HepG2 (cell line): ENCODE measurements around the gene NINJ2. TPM values are rescaled to one million over a fixed set of nuclear protein-coding genes. Genes with fewer than 3 reads are reported as not detected.

ENCODE experiments used
- CBX2 ChIP-seq, 2 experiments: fragments of 200-600 bp in 1 of 2; sonication (generic); formaldehyde crosslinking in 1 of 2; IDR thresholded peaks; 2 replicates each; pipeline versions ENCODE4 v1.7.0 to v1.8.1; 2018 to 2022; ENCODE audit warnings: low read depth in 2 of 2, low read length in 1 of 2, mild to moderate bottlenecking in 1 of 2, missing genetic modification reagents in 1 of 2
- ESRRA ChIP-seq: sonication (generic); formaldehyde crosslinking; IDR thresholded peaks from 2 replicates; pipeline ENCODE4 v1.5.1; 2020; ENCODE audit warnings: mild to moderate bottlenecking, low read depth, missing genetic modification reagents
- GATAD1 ChIP-seq: IDR thresholded peaks from 2 replicates; pipeline ENCODE4 v1.6.1; 2016; ENCODE audit warnings: missing genetic modification reagents, missing compliant biosample characterization
- KAT2B ChIP-seq: fragments of 150-350 bp; IDR thresholded peaks from 2 replicates; pipeline ENCODE4 v1.6.1; 2014; ENCODE audit warnings: low read depth, low read length, borderline replicate concordance
- MAFK ChIP-seq, 2 experiments: IDR thresholded peaks in 1 of 2; conservative IDR thresholded peaks in 1 of 2; 2 replicates each; pipeline ENCODE4 v1.6.1; 2011; ENCODE audit warnings: improper control_type of control experiment in 2 of 2, low read length in 2 of 2
- MED8 ChIP-seq: sonication (generic); formaldehyde crosslinking; IDR thresholded peaks from 2 replicates; pipeline ENCODE4 v1.8.1; 2023; ENCODE audit warnings: mild to moderate bottlenecking, missing genetic modification reagents; ENCODE audit not compliant: insufficient replicate concordance
- PHB2 ChIP-seq: fragments of 450-650 bp; IDR thresholded peaks from 2 replicates; pipeline ENCODE4 v1.6.1; 2018; ENCODE audit not compliant: partially characterized antibody
- PITX1 ChIP-seq: sonication (generic); formaldehyde crosslinking; IDR thresholded peaks from 2 replicates; pipeline ENCODE4 v1.5.1; 2020; ENCODE audit warnings: mild to moderate bottlenecking, missing genetic modification reagents
- RBM39 ChIP-seq: fragments of 200-400 bp; formaldehyde crosslinking; IDR thresholded peaks from one replicate; pipeline ENCODE4 v1.6.1; 2018; ENCODE audit warnings: antibody characterized with exemption, mild to moderate bottlenecking, low read depth, low read length; ENCODE audit not compliant: poor library complexity, severe bottlenecking
- SIN3B ChIP-seq: fragments of 150-350 bp; IDR thresholded peaks from 2 replicates; pipeline ENCODE4 v1.6.1; 2014; ENCODE audit warnings: low read length
- SMYD3 ChIP-seq: sonication (generic); formaldehyde crosslinking; IDR thresholded peaks from 2 replicates; pipeline ENCODE4 v1.8.1; 2023; ENCODE audit warnings: mild to moderate bottlenecking, missing genetic modification reagents
- SP1 ChIP-seq, 2 experiments: fragments of 450-650 bp in 1 of 2; sonication (generic) in 1 of 2; formaldehyde crosslinking in 1 of 2; IDR thresholded peaks; 2 replicates each; pipeline versions ENCODE4 v1.4.0 to v1.6.1; 2016 to 2020; ENCODE audit warnings: missing genetic modification reagents in 1 of 2
- SP5 ChIP-seq: IDR thresholded peaks from 2 replicates; pipeline ENCODE4 v1.6.1; 2016; ENCODE audit warnings: low read depth, borderline replicate concordance
- ZMYM3 ChIP-seq: sonication (generic); formaldehyde crosslinking; IDR thresholded peaks from 2 replicates; pipeline ENCODE4 v1.5.1; 2020; ENCODE audit warnings: mild to moderate bottlenecking, missing genetic modification reagents
- ZNF205 ChIP-seq: IDR thresholded peaks from 2 replicates; pipeline ENCODE4 v1.6.1; 2018; ENCODE audit warnings: missing biosample characterization, missing genetic modification reagents
- ZNF343 ChIP-seq: sonication (generic); formaldehyde crosslinking; IDR thresholded peaks from 2 replicates; pipeline ENCODE4 v1.4.0; 2020; ENCODE audit warnings: mild to moderate bottlenecking, missing genetic modification reagents
- ZNF547 ChIP-seq: sonication (generic); formaldehyde crosslinking; IDR thresholded peaks from 2 replicates; pipeline ENCODE4 v1.5.1; 2020; ENCODE audit warnings: mild to moderate bottlenecking, missing genetic modification reagents
- ZNF607 ChIP-seq: sonication (generic); formaldehyde crosslinking; IDR thresholded peaks from 2 replicates; pipeline ENCODE4 v1.5.1; 2020; ENCODE audit warnings: missing genetic modification reagents, mild to moderate bottlenecking, borderline replicate concordance
- polyA plus RNA-seq, 8 experiments: library from polyadenylated mRNA; depleted of rRNA in 3 of 8; stranded (reverse) in 7 of 8; unstranded in 1 of 8; fragments of >200 nt; fragmentation: Illumina TruSeq in 4 of 8; extraction: Trizol in 4 of 8; gene quantifications; 2 replicates each; pipeline versions ENCODE4 v1.2.1 to v1.2.3, GENCODE V29; 2011 to 2016; ENCODE audit warnings: low read depth in 4 of 8, missing spikeins in 1 of 8, mixed read lengths in 1 of 8; ENCODE audit not compliant: insufficient read depth in 1 of 8
- total RNA-seq, 5 experiments: library from RNA; depleted of rRNA; stranded (reverse); fragments of >200 nt; fragmentation: Illumina TruSeq; extraction: Trizol; gene quantifications; 2 replicates each; pipeline ENCODE4 v1.2.3, GENCODE V29; 2016; ENCODE audit warnings: low read depth in 1 of 5
- TF ChIP-seq, protein P1 (sequence below): sonication (generic); formaldehyde crosslinking; IDR thresholded peaks from 2 replicates; pipeline ENCODE4 v1.8.1; 2023; ENCODE audit warnings: mild to moderate bottlenecking, missing genetic modification reagents
- TF ChIP-seq, protein P2 (sequence below): sonication (generic); formaldehyde crosslinking; IDR thresholded peaks from 2 replicates; pipeline ENCODE4 v1.4.0; 2020; ENCODE audit warnings: missing genetic modification reagents
- TF ChIP-seq, protein P3 (sequence below): sonication (generic); formaldehyde crosslinking; IDR thresholded peaks from 2 replicates; pipeline ENCODE4 v1.4.0; 2020; ENCODE audit warnings: mild to moderate bottlenecking, missing genetic modification reagents
- TF ChIP-seq, protein P4 (sequence below): sonication (generic); formaldehyde crosslinking; IDR thresholded peaks from 2 replicates; pipeline ENCODE4 v1.5.1; 2020; ENCODE audit warnings: mild to moderate bottlenecking, missing genetic modification reagents, borderline replicate concordance
- TF ChIP-seq, protein P5 (sequence below): sonication (generic); formaldehyde crosslinking; IDR thresholded peaks from 2 replicates; pipeline ENCODE4 v1.5.1; 2020; ENCODE audit warnings: mild to moderate bottlenecking, missing genetic modification reagents

Gene NINJ2
- total and polyA plus RNA-seq, 2 of the 13 experiments (the other 11 are each of a cell fraction or from before 2014, with no cell fraction given): 0.62 to 3.8 TPM

DNA sequence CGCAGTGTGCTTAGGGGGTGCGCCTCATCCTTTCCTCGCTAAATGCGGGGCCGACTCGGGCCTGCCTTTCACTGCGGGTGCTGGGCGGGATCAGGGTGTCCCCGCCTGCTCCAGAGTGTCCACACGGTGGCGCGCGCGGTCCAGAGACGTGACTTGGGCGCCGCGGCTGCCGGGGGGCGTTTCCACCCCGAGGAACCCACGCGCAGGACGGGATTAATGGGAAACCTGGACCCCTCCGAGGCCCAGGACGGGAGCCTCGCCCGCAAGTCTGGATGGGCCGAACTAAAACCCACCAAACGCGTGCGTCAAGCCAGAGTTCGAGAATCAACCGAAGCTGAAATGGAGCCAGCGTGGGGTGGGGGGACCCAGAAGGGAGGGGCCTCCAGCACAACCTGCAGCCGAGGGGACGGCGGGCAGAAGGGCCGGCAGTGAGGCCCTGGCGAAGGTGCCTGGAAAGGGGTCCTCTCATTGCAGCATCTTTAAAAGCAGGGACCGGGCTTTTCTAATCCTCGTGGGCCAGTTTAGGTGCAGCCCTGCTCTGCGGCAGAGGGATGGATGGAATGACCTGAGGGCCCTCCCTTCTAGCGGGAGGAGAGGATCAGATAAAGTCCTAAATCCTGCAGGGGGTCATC is 93.3 kb downstream of the NINJ2 start (continued):
- TF ChIP-seq SIN3B: 0 out of 2 replicates have a peak, but pooled peaks have one; percentile 35
- TF ChIP-seq ZMYM3: 0 out of 2 replicates have a peak, but pooled peaks have one; percentile 87
- no peak for TF ChIP-seq GATAD1 (CRISPR knock-in tag)
- TF ChIP-seq, protein P1, sequence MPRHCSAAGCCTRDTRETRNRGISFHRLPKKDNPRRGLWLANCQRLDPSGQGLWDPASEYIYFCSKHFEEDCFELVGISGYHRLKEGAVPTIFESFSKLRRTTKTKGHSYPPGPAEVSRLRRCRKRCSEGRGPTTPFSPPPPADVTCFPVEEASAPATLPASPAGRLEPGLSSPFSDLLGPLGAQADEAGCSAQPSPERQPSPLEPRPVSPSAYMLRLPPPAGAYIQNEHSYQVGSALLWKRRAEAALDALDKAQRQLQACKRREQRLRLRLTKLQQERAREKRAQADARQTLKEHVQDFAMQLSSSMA (CRISPR knock-in tag): 0 out of 2 replicates have a peak, but pooled peaks have one; percentile 52
- TF ChIP-seq, protein P2, sequence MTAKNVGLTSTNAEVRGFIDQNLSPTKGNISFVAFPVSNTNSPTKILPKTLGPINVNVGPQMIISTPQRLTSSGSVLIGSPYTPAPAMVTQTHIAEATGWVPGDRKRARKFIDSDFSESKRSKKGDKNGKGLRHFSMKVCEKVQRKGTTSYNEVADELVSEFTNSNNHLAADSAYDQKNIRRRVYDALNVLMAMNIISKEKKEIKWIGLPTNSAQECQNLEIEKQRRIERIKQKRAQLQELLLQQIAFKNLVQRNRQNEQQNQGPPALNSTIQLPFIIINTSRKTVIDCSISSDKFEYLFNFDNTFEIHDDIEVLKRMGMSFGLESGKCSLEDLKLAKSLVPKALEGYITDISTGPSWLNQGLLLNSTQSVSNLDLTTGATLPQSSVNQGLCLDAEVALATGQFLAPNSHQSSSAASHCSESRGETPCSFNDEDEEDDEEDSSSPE (CRISPR knock-in tag): no peak; the same call in 1 of the 2 replicates
- peak; percentile 20 for TF ChIP-seq RBM39
- TF ChIP-seq, protein P3, sequence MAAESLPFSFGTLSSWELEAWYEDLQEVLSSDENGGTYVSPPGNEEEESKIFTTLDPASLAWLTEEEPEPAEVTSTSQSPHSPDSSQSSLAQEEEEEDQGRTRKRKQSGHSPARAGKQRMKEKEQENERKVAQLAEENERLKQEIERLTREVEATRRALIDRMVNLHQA: no peak
- no peak for TF ChIP-seq ZNF547
- TF ChIP-seq SP5 (CRISPR knock-in tag): peak; percentile 27; the same call in 1 of the 2 replicates
- TF ChIP-seq, protein P4, sequence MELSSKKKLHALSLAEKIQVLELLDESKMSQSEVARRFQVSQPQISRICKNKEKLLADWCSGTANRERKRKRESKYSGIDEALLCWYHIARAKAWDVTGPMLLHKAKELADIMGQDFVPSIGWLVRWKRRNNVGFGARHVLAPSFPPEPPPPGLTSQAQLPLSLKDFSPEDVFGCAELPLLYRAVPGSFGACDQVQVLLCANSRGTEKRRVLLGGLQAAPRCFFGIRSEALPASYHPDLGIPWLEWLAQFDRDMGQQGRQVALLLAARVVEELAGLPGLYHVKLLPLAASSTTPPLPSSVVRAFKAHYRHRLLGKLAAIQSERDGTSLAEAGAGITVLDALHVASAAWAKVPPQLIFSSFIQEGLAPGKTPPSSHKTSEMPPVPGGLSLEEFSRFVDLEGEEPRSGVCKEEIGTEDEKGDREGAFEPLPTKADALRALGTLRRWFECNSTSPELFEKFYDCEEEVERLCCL (CRISPR knock-in tag): no peak
- no peak; the same call in 1 of the 2 replicates for TF ChIP-seq ESRRA (CRISPR knock-in tag)
- TF ChIP-seq, protein P5, sequence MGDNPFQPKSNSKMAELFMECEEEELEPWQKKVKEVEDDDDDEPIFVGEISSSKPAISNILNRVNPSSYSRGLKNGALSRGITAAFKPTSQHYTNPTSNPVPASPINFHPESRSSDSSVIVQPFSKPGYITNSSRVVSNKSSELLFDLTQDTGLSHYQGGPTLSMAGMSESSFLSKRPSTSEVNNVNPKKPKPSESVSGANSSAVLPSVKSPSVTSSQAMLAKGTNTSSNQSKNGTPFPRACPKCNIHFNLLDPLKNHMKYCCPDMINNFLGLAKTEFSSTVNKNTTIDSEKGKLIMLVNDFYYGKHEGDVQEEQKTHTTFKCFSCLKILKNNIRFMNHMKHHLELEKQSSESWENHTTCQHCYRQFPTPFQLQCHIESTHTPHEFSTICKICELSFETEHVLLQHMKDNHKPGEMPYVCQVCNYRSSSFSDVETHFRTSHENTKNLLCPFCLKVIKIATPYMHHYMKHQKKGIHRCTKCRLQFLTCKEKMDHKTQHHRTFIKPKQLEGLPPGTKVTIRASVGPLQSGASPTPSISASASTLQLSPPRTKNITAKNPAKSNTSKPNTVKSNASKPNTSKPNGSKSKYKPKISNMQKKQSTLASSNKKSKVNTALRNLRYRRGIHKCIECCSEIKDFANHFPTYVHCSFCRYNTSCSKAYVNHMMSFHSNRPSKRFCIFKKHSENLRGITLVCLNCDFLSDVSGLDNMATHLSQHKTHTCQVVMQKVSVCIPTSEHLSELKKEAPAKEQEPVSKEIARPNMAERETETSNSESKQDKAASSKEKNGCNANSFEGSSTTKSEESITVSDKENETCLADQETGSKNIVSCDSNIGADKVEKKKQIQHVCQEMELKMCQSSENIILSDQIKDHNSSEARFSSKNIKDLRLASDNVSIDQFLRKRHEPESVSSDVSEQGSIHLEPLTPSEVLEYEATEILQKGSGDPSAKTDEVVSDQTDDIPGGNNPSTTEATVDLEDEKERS (CRISPR knock-in tag): no peak; the same call in 1 of the 2 replicates
- TF ChIP-seq ZNF607: 0 out of 2 replicates have a peak, but pooled peaks have one; percentile 6
- no peak for TF ChIP-seq CBX2 (IDR thresholded peaks at IDR 0.05; ENCODE audit: low read depth, low read length)
- TF ChIP-seq CBX2 (CRISPR knock-in tag; IDR thresholded peaks at IDR 0.05; ENCODE audit: low read depth): no peak
- no peak for TF ChIP-seq MED8 (CRISPR knock-in tag)
- TF ChIP-seq SP1 (IDR thresholded peaks at IDR 0.05): no peak
- peak; percentile 68; the same call in 1 of the 2 replicates for TF ChIP-seq SP1 (CRISPR knock-in tag; IDR thresholded peaks at IDR 0.05)
- TF ChIP-seq KAT2B: no peak
- no peak for TF ChIP-seq ZNF343 (CRISPR knock-in tag)
- peak; percentile 84 for TF ChIP-seq PITX1 (CRISPR knock-in tag)
- TF ChIP-seq PHB2: no peak
- TF ChIP-seq ZNF205: peak; percentile 35; the same call in 1 of the 2 replicates
- no peak for TF ChIP-seq SMYD3 (CRISPR knock-in tag)
- no peak for TF ChIP-seq MAFK (conservative IDR thresholded peaks at IDR 0.05 in 1 of 2, IDR thresholded peaks at IDR 0.05 in 1 of 2; ENCODE audit: low read length in 2 of 2)
